ENCODE results near the gene ZNF165. TPM values are rescaled to one million over a fixed set of nuclear protein-coding genes. Genes with fewer than 3 reads are reported as not detected.

The ZNF165 gene
- total and polyA plus RNA-seq, 8 donors, result 2.4 to 4.2 (median 3.2) TPM

- Histone ChIP-seq H3K4me1 (peaks cover 0 to 35% of the 10 kb centered on the region in 2 donors), H3K27ac (peak overlapping the region in 1 of 2 donors; percentile 26), H3K27me3 (no peaks in the 10 kb centered on the region), H3K36me3 (peaks cover 0 to 18% of the 10 kb centered on the region in 2 donors), H3K9me3 (no peaks in the 10 kb centered on the region), H3K4me3 (no peak overlapping the region)
- DNase-seq, result peak in 1 of 4 donors; percentile 35
- no peak for ATAC-seq
- intact Hi-C loops (cut with DNase I), result loop anchor here in 1 of 2 donors (5.0 kb wide), 1 partner anchor 223 kb away; no protein-coding TSS in a partner anchor
- TF ChIP-seq, protein P1, sequence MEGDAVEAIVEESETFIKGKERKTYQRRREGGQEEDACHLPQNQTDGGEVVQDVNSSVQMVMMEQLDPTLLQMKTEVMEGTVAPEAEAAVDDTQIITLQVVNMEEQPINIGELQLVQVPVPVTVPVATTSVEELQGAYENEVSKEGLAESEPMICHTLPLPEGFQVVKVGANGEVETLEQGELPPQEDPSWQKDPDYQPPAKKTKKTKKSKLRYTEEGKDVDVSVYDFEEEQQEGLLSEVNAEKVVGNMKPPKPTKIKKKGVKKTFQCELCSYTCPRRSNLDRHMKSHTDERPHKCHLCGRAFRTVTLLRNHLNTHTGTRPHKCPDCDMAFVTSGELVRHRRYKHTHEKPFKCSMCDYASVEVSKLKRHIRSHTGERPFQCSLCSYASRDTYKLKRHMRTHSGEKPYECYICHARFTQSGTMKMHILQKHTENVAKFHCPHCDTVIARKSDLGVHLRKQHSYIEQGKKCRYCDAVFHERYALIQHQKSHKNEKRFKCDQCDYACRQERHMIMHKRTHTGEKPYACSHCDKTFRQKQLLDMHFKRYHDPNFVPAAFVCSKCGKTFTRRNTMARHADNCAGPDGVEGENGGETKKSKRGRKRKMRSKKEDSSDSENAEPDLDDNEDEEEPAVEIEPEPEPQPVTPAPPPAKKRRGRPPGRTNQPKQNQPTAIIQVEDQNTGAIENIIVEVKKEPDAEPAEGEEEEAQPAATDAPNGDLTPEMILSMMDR (IDR thresholded peaks at IDR 0.05), result no peak
These were observed 53.6 kb downstream of the ZNF165 start for GRCh38 chr6:28134015-28134414.

- DNase-seq (no peak), ATAC-seq (no peak)
- Histone ChIP-seq H3K36me3 (peaks cover 0 to 12% of the 10 kb centered on the region in 2 donors), H3K27me3 (no peaks in the 10 kb centered on the region), H3K9me3 (no peaks in the 10 kb centered on the region), H3K4me1 (peaks cover 0 to 35% of the 10 kb centered on the region in 2 donors), H3K27ac (peak overlapping the region in 1 of 2 donors; percentile 26), H3K4me3 (no peak overlapping the region)
- TF ChIP-seq, protein P1 (IDR thresholded peaks at IDR 0.05), result no peak
- intact Hi-C loops (cut with DNase I), result loop anchor here in 1 of 2 donors (5.0 kb wide), 1 partner anchor 223 kb away; no protein-coding TSS in a partner anchor
These were observed 54.3 kb downstream of the ZNF165 start for GRCh38 chr6:28134716-28135115.

GRCh38 chr6:28135393-28135792, 55.0 kb downstream of the ZNF165 start:
- DNase-seq (no peak), ATAC-seq (no peak)
- intact Hi-C loops (cut with DNase I), result no loop called here
- H3K36me3 ChIP-seq, result peaks cover 0 to 6% of the 10 kb centered on the region in 2 donors
- H3K4me1 ChIP-seq, result peaks cover 0 to 40% of the 10 kb centered on the region in 2 donors
- H3K27ac ChIP-seq, result no peak overlapping the region
- H3K9me3 ChIP-seq, result no peaks in the 10 kb centered on the region
- H3K27me3 ChIP-seq, result no peaks in the 10 kb centered on the region
- TF ChIP-seq, protein P1 (IDR thresholded peaks at IDR 0.05), result no peak
- H3K4me3 ChIP-seq, result peak overlapping the region in 1 of 2 donors; percentile 79

- Histone ChIP-seq H3K4me1 (peaks cover 0 to 40% of the 10 kb centered on the region in 2 donors), H3K36me3 (no peaks in the 10 kb centered on the region), H3K4me3 (peak overlapping the region; percentile 79 to 80), H3K9me3 (no peaks in the 10 kb centered on the region), H3K27me3 (no peaks in the 10 kb centered on the region), H3K27ac (peak overlapping the region; percentile 93 to 96)
- intact Hi-C loops (cut with DNase I), result no loop called here
- TF ChIP-seq, protein P1 (IDR thresholded peaks at IDR 0.05), result no peak
- peak; percentile 86 to 95 (median 90) for DNase-seq
- ATAC-seq, result peak; percentile 88
These were observed 56.5 kb downstream of the ZNF165 start for GRCh38 chr6:28136585-28137504.

DNA sequence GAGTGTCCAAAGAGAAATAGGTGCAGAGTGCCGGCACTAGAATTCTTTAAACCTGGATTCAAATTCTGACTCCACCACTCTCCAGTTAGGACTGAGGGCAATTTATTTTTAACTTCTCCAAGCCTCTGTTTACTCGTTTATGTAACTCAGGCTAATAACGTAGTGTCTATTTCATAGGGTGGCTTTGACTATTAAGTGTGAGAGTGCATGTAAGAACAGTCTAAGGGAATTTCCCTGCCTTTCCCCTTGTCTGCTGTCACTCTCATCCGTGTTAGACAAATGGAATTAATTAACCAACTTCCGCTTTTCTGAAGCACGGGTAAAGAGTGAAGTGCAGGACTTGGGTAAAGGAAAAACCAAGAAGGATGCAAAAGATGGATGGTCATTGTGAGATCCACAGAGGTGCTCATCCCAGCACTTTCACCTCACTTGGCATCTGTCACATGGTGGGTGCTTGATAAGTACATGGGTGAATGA, 57.2 kb downstream of the ZNF165 start:
- no peaks in the 10 kb centered on the region for H3K27me3 ChIP-seq
- H3K36me3 ChIP-seq, result no peaks in the 10 kb centered on the region
- H3K4me1 ChIP-seq, result peaks cover under 1 to 45% of the 10 kb centered on the region in 2 donors
- H3K4me3 ChIP-seq, result peak overlapping the region; percentile 79 to 80
- TF ChIP-seq, protein P1 (IDR thresholded peaks at IDR 0.05), result no peak
- peak; percentile 4 for ATAC-seq
- H3K27ac ChIP-seq, result peak overlapping the region; percentile 93 to 96
- intact Hi-C loops (cut with DNase I), result no loop called here
- no peak for DNase-seq
- H3K9me3 ChIP-seq, result no peaks in the 10 kb centered on the region
